Astrocyte (in vitro differentiated cells and primary cell): ENCODE results near the gene UBE2G1.

Experiments used
- CTCF ChIP-seq: IDR thresholded peaks from 2 replicates; pipeline ENCODE4 v1.5.1; 2011; ENCODE audit warnings: low read depth, mild to moderate bottlenecking, inconsistent platforms, low read length, moderate library complexity; ENCODE audit not compliant: insufficient read depth
- EZH2 ChIP-seq: IDR thresholded peaks from 2 replicates; pipeline ENCODE4 v1.6.1; 2012; ENCODE audit warnings: mild to moderate bottlenecking, low read length, inconsistent platforms; ENCODE audit not compliant: insufficient read depth

GRCh38 chr17:4326112-4326511, 40.4 kb downstream of the UBE2G1 start:
- TF ChIP-seq CTCF: no peak
- TF ChIP-seq EZH2: no peak
